Stimulated activated CD4-positive, alpha-beta T cell treated with anti-CD3 and anti-CD28 coated beads, Interleukin-4, amount 100 ng/mL, for 1 hour (primary cell): Measurements from ENCODE around the gene COX7B.

Source experiments
- DNase-seq: peaks from one replicate; pipeline ENCODE4 v3.0.0-alpha.2; 2020

COX7B gene

GRCh38 chrX:77945910-77946545, 46.8 kb downstream of the COX7B start:
- DNase-seq, result no peak

- no peak for DNase-seq
Observed at GRCh38 chrX:77946571-77946970, 47.3 kb downstream of the COX7B start.

- no peak for DNase-seq
Observed at GRCh38 chrX:77949840-77950239, 50.6 kb downstream of the COX7B start.

GRCh38 chrX:77952173-77952572, 52.9 kb downstream of the COX7B start:
- DNase-seq, result no peak

- no peak for DNase-seq
Observed at GRCh38 chrX:77953302-77953701, 54.0 kb downstream of the COX7B start.

GRCh38 chrX:77953708-77954107, 54.4 kb downstream of the COX7B start:
- DNase-seq, result no peak
